NT2/D1 (cell line): ENCODE data around the gene ACSM5.

Source experiments
- SUZ12 ChIP-seq: IDR thresholded peaks from 2 replicates; pipeline ENCODE4 v1.6.1; 2011; ENCODE audit not compliant: insufficient read length, insufficient read depth; ENCODE audit errors: extremely low read depth
- YY1 ChIP-seq: IDR thresholded peaks from 2 replicates; pipeline ENCODE4 v1.6.1; 2011; ENCODE audit not compliant: insufficient read length, insufficient read depth
- ZNF274 ChIP-seq: IDR thresholded peaks from 2 replicates; pipeline ENCODE4 v1.6.1; 2011; ENCODE audit warnings: mild to moderate bottlenecking, low read depth, low read length

DNA sequence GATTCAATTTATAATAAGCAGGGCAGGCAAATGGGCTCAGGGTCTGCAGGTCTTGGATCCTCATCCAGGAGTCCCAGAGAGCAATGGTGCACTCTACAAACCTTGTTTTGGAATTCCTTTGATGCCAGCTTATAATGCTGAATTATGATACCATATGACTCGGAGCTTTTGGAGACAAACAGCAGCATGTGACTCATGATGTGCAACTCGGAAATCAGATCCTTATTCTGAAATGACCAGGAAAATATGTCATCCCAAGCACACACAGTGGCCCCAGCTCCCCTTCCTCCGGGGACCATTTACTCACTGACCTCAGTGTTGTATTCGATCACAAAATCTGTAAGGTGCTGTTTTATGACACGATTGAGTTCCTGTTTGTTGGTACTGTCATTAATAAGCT lies 36.6 kb upstream of the ACSM5 start:
- TF ChIP-seq YY1 (no peak), ZNF274 (no peak), SUZ12 (no peak)
